Duodenal mucosa (tissue), 2 donors: Measurements from ENCODE around the gene LEMD2.
"Not testable (repeated sequence)": the region's sequence is repeated elsewhere in the genome, so short reads cannot be mapped to it uniquely, and the experiment has no call there.

ENCODE experiments used
- H3K27ac ChIP-seq: one replicate; pipeline ENCODE4 v1.7.0; 2013; ENCODE audit warnings: low read depth, low read length
- H3K27me3 ChIP-seq, 2 donors: one replicate each; pipeline ENCODE4 v1.7.0; 2013; ENCODE audit warnings: low read length in 2 of 2, control low read depth in 1 of 2; ENCODE audit not compliant: insufficient read depth in 2 of 2, control insufficient read depth in 1 of 2
- H3K36me3 ChIP-seq, 2 donors: one replicate each; pipeline ENCODE4 v1.7.0; 2013; ENCODE audit warnings: low read length in 2 of 2, control low read depth in 1 of 2; ENCODE audit not compliant: insufficient read depth in 2 of 2, control insufficient read depth in 1 of 2
- H3K4me1 ChIP-seq, 2 donors: one replicate each; pipeline ENCODE4 v1.7.0; 2013; ENCODE audit warnings: low read length in 2 of 2, control low read depth in 1 of 2; ENCODE audit not compliant: insufficient read depth in 2 of 2, control insufficient read depth in 1 of 2
- H3K4me3 ChIP-seq, 2 donors: one replicate each; pipeline ENCODE4 v1.7.0; 2013; ENCODE audit warnings: low read length in 2 of 2, low read depth in 1 of 2
- H3K9ac ChIP-seq, 2 donors: one replicate each; pipeline ENCODE4 v1.7.0; 2013; ENCODE audit warnings: low read length in 2 of 2, low read depth in 1 of 2
- H3K9me3 ChIP-seq, 2 donors: one replicate each; pipeline ENCODE4 v1.7.0; 2013; ENCODE audit warnings: low read length in 2 of 2, control low read depth in 1 of 2; ENCODE audit not compliant: control insufficient read depth in 1 of 2

Gene LEMD2

GRCh38 chr6:33788694-33789549 is at the start of gene LEMD2:
Gene LEMD2, minus strand, starts transcription at chr6:33789130. Its CDS starts 14 bp downstream, at chr6:33789116.
- Histone ChIP-seq H3K9ac (peak within 1 kb of the TSS; percentile 71 to 80), H3K27ac (peak within 1 kb of the TSS; percentile 90), H3K4me1 (peaks cover 23 to 34% of the 10 kb centered on the region in 2 donors), H3K9me3 (no peaks in the 10 kb centered on the region), H3K36me3 (peaks cover 13 to 18% of the 10 kb centered on the region in 2 donors), H3K4me3 (peak within 1 kb of the TSS; percentile 70 to 82), H3K27me3 (no peaks in the 10 kb centered on the region)

GRCh38 chr6:33837971-33838665 is 49.2 kb upstream of the LEMD2 start:
- H3K4me1 ChIP-seq: peaks cover 13 to 20% of the 10 kb centered on the region in 2 donors

GRCh38 chr6:33836806-33837469 is 48.0 kb upstream of the LEMD2 start:
- peaks cover 0 to 3% of the 10 kb centered on the region in 2 donors for H3K27me3 ChIP-seq
- H3K9ac ChIP-seq: no peak overlapping the region
- H3K27ac ChIP-seq: no peak overlapping the region
- H3K4me1 ChIP-seq: peaks cover 13 to 20% of the 10 kb centered on the region in 2 donors
- no peak overlapping the region for H3K4me3 ChIP-seq
- no peaks in the 10 kb centered on the region for H3K36me3 ChIP-seq
- no peaks in the 10 kb centered on the region for H3K9me3 ChIP-seq

More at GRCh38 chr6:33837971-33838665, 49.2 kb upstream of the LEMD2 start:
- Histone ChIP-seq H3K27me3 (peaks cover 0 to 3% of the 10 kb centered on the region in 2 donors), H3K9ac (no peak overlapping the region), H3K36me3 (no peaks in the 10 kb centered on the region), H3K9me3 (no peaks in the 10 kb centered on the region), H3K4me3 (no peak overlapping the region), H3K27ac (no peak overlapping the region)

GRCh38 chr6:33834401-33835392 is 45.8 kb upstream of the LEMD2 start:
- Histone ChIP-seq H3K36me3 (no peaks in the 10 kb centered on the region), H3K4me3 (no peak overlapping the region), H3K4me1 (peaks cover 4 to 8% of the 10 kb centered on the region in 2 donors), H3K9me3 (no peaks in the 10 kb centered on the region), H3K27ac (no peak overlapping the region), H3K27me3 (peaks cover 0 to 7% of the 10 kb centered on the region in 2 donors), H3K9ac (no peak overlapping the region)

GRCh38 chr6:33833599-33833998 is 44.7 kb upstream of the LEMD2 start:
- H3K4me3 ChIP-seq: no peak overlapping the region
- H3K9ac ChIP-seq: no peak overlapping the region
- no peaks in the 10 kb centered on the region for H3K9me3 ChIP-seq
- H3K27me3 ChIP-seq: peaks cover 0 to 7% of the 10 kb centered on the region in 2 donors
- H3K4me1 ChIP-seq: no peaks in the 10 kb centered on the region
- no peak overlapping the region for H3K27ac ChIP-seq
- no peaks in the 10 kb centered on the region for H3K36me3 ChIP-seq

- not testable (repeated sequence) for H3K4me1 ChIP-seq, H3K27ac ChIP-seq, H3K36me3 ChIP-seq
Observed at GRCh38 chr6:33832831-33833230, 43.9 kb upstream of the LEMD2 start.

GRCh38 chr6:33831725-33832124 is 42.8 kb upstream of the LEMD2 start:
- H3K27me3 ChIP-seq, H3K27ac ChIP-seq, H3K9me3 ChIP-seq, H3K36me3 ChIP-seq, H3K4me3 ChIP-seq, H3K9ac ChIP-seq: not testable (repeated sequence)
- peaks cover 12 to 15% of the 10 kb centered on the region in 2 donors for H3K4me1 ChIP-seq

More at GRCh38 chr6:33832831-33833230, 43.9 kb upstream of the LEMD2 start:
- not testable (repeated sequence) for H3K9me3 ChIP-seq, H3K4me3 ChIP-seq, H3K27me3 ChIP-seq, H3K9ac ChIP-seq

GRCh38 chr6:33830635-33831240 is 41.8 kb upstream of the LEMD2 start:
- Histone ChIP-seq H3K27me3 (peaks cover 0 to 5% of the 10 kb centered on the region in 2 donors), H3K9ac (no peak overlapping the region), H3K27ac (no peak overlapping the region), H3K4me1 (peaks cover 12 to 15% of the 10 kb centered on the region in 2 donors), H3K4me3 (no peak overlapping the region), H3K9me3 (no peaks in the 10 kb centered on the region), H3K36me3 (no peaks in the 10 kb centered on the region)
